ENCODE data around the gene OTULINL. TPM values are rescaled to one million over a fixed set of nuclear protein-coding genes. Genes with fewer than 3 reads are reported as not detected.

Gene OTULINL
- 4.8 to 7.4 TPM (median 4.9 TPM) in 5 replicates for total RNA-seq (2022; extraction: Qiagen RNA extraction; ENCODE audit: low read depth)

GRCh38 chr5:14581106-14581890 lies at the start of gene OTULINL:
Gene OTULINL (plus strand): TSS chr5:14581792. CDS start chr5:14581895, 103 bp downstream.

Other genes with a start within 250 kb of the OTULINL start
- gene OTULIN, start 82.9 kb downstream of the OTULINL start, total RNA-seq (2022; extraction: Qiagen RNA extraction; ENCODE audit: low read depth), result 17.5 to 24.9 TPM (median 21.0 TPM) in 5 replicates